Measurements from ENCODE around the gene CFAP65. TPM values are rescaled to one million over a fixed set of nuclear protein-coding genes. Genes with fewer than 3 reads are reported as not detected.

The CFAP65 gene
- total and polyA plus RNA-seq, 9 of the 15 experiments (the other 6 are each of a cell fraction or from before 2014, with no cell fraction given) = not detected

DNA sequence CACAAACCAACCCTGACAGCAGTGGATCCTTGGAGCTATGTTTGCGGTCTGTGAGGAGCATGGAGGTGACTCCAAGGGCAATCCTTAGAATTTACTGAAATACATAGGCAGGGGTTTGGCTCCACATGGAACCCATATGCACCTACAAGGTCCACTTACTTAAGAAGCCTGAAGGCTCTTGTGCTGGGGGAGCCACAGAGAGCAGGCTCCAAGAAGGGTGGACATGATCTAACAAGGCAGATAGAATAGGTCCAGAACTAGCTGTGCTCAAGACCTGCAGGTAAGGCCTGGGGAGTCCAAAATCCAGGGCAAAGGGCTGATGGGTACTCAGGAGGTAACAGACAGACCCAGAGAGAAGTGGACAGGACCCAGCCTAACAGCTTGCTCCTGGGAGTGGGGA, 83.0 kb downstream of the CFAP65 start:
- Histone ChIP-seq H3K79me2 (ENCODE audit: control insufficient read depth, insufficient read depth, low read length) (no peaks in the 10 kb centered on the region), H3K4me2 (ENCODE audit: insufficient read depth, low read length) (no peak overlapping the region), H3K27ac (ENCODE audit: extremely low read depth, low read depth, low read length) (no peak overlapping the region), H3K27me3 (ENCODE audit: control insufficient read depth in 2 of 2, insufficient read depth in 2 of 2, low read length in 2 of 2) (peaks cover 7 to 29% of the 10 kb centered on the region in 2 experiments; a peak in 4 of 5 replicates), H3K9ac (ENCODE audit: insufficient read depth in 1 of 2, low read depth in 2 of 2, low read length in 2 of 2) (no peak overlapping the region), H3K4me1 (replicated peaks in 1 of 2; ENCODE audit: control insufficient read depth in 2 of 2, insufficient read depth in 2 of 2, low read length in 2 of 2) (peaks cover 0 to 34% of the 10 kb centered on the region in 2 experiments; a peak in 2 of 5 replicates), H3K36me3 (ENCODE audit: control insufficient read depth, insufficient read depth, low read length) (no peaks in the 10 kb centered on the region), H3K9me3 (replicated peaks; ENCODE audit: control insufficient read depth, insufficient read depth, low read depth, low read length) (no peaks in the 10 kb centered on the region), H3K9me1 (ENCODE audit: control insufficient read depth, insufficient read depth, low read length) (no peaks in the 10 kb centered on the region), H2AFZ (ENCODE audit: low read depth, low read length) (no peak overlapping the region), H3K4me3 (no peak overlapping the region), H4K20me1 (replicated peaks; ENCODE audit: control insufficient read depth, insufficient read depth, low read length) (no peaks in the 10 kb centered on the region)
- ChIA-PET CTCF (ENCODE audit: low intra/inter-chr PET ratio) (no interaction called here), POLR2A (no interaction called here)
- in situ Hi-C loops (cut with MboI) = no loop called here
- DNase-seq (ENCODE audit: extremely low read depth in 1 of 4, low spot score in 3 of 4) = no peak
- FAIRE-seq = no peak
- 0% methylated on average over 1 of the region's 1 CpG for WGBS (ENCODE audit: insufficient coverage, low coverage, missing lambda C conversion rate)
- intact Hi-C loops (cut with micrococcal nuclease) = no loop called here
- BruUV-seq (replicated peaks) = no TSS peak
- ATAC-seq = no peak
- no peak for TF ChIP-seq SMAD3 (CRISPR knock-in tag; conservative IDR thresholded peaks at IDR 0.05)
- no peak for TF ChIP-seq ETV5 (CRISPR knock-in tag; IDR thresholded peaks at IDR 0.05; ENCODE audit: low read depth)
- TF ChIP-seq, protein P1, sequence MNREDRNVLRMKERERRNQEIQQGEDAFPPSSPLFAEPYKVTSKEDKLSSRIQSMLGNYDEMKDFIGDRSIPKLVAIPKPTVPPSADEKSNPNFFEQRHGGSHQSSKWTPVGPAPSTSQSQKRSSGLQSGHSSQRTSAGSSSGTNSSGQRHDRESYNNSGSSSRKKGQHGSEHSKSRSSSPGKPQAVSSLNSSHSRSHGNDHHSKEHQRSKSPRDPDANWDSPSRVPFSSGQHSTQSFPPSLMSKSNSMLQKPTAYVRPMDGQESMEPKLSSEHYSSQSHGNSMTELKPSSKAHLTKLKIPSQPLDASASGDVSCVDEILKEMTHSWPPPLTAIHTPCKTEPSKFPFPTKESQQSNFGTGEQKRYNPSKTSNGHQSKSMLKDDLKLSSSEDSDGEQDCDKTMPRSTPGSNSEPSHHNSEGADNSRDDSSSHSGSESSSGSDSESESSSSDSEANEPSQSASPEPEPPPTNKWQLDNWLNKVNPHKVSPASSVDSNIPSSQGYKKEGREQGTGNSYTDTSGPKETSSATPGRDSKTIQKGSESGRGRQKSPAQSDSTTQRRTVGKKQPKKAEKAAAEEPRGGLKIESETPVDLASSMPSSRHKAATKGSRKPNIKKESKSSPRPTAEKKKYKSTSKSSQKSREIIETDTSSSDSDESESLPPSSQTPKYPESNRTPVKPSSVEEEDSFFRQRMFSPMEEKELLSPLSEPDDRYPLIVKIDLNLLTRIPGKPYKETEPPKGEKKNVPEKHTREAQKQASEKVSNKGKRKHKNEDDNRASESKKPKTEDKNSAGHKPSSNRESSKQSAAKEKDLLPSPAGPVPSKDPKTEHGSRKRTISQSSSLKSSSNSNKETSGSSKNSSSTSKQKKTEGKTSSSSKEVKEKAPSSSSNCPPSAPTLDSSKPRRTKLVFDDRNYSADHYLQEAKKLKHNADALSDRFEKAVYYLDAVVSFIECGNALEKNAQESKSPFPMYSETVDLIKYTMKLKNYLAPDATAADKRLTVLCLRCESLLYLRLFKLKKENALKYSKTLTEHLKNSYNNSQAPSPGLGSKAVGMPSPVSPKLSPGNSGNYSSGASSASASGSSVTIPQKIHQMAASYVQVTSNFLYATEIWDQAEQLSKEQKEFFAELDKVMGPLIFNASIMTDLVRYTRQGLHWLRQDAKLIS (CRISPR knock-in tag; IDR thresholded peaks at IDR 0.05) = no peak
- TF ChIP-seq SIN3A (IDR thresholded peaks at IDR 0.05; ENCODE audit: borderline replicate concordance in 2 of 2, control insufficient read depth in 1 of 2, low read depth in 2 of 2, low read length in 2 of 2) = no peak
- TF ChIP-seq SREBF1 (IDR thresholded peaks at IDR 0.05; ENCODE audit: borderline replicate concordance, low read depth, low read length) = no peak
- no peak for TF ChIP-seq ZNF79 (CRISPR knock-in tag; IDR thresholded peaks at IDR 0.05; ENCODE audit: low read depth)
- TF ChIP-seq TRIM24 (IDR thresholded peaks at IDR 0.05) = no peak
- no peak for TF ChIP-seq MAFF (IDR thresholded peaks at IDR 0.05; ENCODE audit: low read length)
- no peak for TF ChIP-seq HLTF (IDR thresholded peaks at IDR 0.05)
- TF ChIP-seq, protein P2, sequence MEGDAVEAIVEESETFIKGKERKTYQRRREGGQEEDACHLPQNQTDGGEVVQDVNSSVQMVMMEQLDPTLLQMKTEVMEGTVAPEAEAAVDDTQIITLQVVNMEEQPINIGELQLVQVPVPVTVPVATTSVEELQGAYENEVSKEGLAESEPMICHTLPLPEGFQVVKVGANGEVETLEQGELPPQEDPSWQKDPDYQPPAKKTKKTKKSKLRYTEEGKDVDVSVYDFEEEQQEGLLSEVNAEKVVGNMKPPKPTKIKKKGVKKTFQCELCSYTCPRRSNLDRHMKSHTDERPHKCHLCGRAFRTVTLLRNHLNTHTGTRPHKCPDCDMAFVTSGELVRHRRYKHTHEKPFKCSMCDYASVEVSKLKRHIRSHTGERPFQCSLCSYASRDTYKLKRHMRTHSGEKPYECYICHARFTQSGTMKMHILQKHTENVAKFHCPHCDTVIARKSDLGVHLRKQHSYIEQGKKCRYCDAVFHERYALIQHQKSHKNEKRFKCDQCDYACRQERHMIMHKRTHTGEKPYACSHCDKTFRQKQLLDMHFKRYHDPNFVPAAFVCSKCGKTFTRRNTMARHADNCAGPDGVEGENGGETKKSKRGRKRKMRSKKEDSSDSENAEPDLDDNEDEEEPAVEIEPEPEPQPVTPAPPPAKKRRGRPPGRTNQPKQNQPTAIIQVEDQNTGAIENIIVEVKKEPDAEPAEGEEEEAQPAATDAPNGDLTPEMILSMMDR (IDR thresholded peaks at IDR 0.05 in 2 of 3, conservative IDR thresholded peaks at IDR 0.05 in 1 of 3; ENCODE audit: insufficient read depth in 2 of 3, low read depth in 1 of 3, low read length in 3 of 3) = no peak
- TF ChIP-seq MTA1 (IDR thresholded peaks at IDR 0.05; ENCODE audit: borderline replicate concordance) = no peak
- no peak for TF ChIP-seq RB1 (IDR thresholded peaks at IDR 0.05; ENCODE audit: low read depth)
- TF ChIP-seq, protein P3, sequence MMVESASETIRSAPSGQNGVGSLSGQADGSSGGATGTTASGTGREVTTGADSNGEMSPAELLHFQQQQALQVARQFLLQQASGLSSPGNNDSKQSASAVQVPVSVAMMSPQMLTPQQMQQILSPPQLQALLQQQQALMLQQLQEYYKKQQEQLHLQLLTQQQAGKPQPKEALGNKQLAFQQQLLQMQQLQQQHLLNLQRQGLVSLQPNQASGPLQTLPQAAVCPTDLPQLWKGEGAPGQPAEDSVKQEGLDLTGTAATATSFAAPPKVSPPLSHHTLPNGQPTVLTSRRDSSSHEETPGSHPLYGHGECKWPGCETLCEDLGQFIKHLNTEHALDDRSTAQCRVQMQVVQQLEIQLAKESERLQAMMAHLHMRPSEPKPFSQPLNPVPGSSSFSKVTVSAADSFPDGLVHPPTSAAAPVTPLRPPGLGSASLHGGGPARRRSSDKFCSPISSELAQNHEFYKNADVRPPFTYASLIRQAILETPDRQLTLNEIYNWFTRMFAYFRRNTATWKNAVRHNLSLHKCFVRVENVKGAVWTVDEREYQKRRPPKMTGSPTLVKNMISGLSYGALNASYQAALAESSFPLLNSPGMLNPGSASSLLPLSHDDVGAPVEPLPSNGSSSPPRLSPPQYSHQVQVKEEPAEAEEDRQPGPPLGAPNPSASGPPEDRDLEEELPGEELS (CRISPR knock-in tag; IDR thresholded peaks at IDR 0.05; ENCODE audit: borderline replicate concordance) = no peak
- no peak for TF ChIP-seq MAFK (IDR thresholded peaks at IDR 0.05; ENCODE audit: low read length)
- no peak for TF ChIP-seq PCBP2 (IDR thresholded peaks at IDR 0.05; ENCODE audit: low read depth, low read length, poor library complexity, severe bottlenecking)

Measured in K562 (cell line).